Anterior cingulate cortex (tissue), 58 donors: ENCODE measurements around the gene STX16.
A peak's percentile ranks its signal among the peaks of the same experiment; 100 is the strongest.

Source experiments
- DNase-seq, 58 donors: peaks; one replicate each; lab custom pipeline; 2025; lab: John Stamatoyannopoulos, UW

Gene STX16

DNA sequence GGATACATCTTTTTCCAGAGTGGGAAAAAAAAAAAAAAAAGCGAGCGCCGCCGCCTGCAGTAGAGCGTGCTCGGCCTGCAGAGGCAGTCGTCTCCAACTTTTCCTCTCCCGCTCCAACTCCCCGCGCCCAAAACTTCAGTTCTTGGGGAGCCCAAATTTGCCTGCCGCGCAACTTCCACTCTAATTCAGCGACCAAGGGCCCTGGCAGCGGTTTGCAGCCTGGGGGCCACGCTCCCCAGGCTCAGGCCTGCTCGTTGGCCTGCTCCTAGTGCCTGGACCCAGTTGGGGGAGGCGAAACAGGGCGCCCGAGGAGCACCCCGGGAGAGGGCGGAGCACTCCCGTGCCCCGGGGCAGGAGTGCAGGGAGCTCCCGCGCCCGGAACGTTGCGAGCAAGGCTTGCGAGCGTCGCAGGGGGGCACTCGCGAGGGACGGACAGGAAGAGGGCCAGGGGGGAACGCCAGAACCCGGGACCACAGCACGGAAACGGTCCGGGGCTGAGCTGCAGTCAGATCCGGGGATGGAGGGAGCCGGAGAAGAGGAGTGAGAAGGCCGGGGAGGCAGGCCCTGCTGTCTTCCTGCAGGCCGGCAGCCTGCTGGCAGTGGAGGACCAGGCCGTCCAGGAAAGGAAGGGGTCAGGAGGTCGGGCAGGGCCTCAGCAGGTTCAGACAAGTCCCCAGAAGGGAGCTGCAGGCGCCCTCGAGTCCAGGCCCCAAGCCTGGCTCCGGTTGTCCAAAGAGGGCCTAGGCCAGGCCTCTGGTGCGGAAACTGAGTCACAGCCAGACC lies at the start of gene STX16:
Gene STX16 (plus strand): TSS at position 508 of the 783 bp plus-strand sequence. CDS start 724 bp downstream, outside the sequence.
- DNase-seq: peak; percentile 56 to 93 (median 82)

DNA sequence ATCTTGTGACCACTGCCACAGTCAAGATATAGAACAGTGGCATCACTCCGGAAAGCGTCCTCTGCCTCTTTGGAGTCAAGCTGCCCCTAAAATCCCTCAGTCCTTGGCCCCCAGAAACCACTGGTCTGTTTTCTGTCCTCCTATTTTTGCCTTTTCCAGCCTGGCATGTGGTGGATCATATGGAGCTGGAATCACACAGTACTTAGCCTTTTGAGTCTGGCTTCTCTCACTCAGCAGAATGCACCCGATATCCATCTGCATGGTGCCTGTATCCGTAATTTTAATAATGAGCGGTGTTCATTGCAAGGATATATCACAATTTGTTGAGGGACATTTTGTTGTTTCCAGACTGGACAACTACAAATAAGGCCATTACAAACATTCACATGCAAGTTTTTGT lies 49.0 kb upstream of the STX16 start:
- DNase-seq: no peak

- DNase-seq: no peak
These were observed 47.4 kb upstream of the STX16 start for GRCh38 chr20:58603721-58604120.

DNA sequence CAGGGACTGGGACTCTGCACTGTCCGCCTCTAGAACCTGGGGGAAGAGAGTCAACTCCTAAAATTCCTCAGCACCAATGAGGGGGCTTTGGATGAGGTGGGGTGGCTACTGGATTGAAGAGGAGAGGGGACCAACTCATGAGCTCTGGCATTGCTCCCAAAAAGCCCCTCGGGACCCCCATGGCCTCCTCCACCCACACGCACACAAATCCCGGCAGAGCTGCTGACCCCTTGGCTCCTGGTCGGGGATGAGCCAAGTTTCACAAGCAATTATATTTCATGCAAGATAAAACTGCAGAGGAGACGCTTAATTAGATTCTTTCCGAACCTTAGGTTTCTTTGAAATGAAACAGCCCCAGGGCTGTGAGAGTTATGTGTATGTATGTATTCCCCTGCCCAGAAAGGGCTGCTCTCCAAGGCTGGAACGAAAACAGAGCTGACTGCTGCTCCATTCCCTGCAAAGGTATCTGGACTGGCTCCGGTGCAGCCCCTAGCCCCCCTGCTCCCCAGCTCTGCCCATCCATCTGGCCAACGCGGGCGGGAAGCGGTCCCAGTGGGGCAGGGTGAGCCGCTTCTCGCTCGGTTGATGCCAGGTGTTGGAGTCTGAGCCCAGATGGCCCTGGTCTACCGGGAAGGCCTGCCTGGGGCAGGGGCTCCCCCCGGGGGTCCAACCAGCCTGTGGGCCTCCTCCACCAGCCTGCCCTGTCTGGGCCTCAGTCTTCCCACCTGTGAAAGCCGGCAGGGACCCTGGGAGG lies 46.8 kb upstream of the STX16 start:
- no peak for DNase-seq

GRCh38 chr20:58605292-58606065 lies 45.6 kb upstream of the STX16 start:
- no peak for DNase-seq

GRCh38 chr20:58606184-58606583 lies 44.9 kb upstream of the STX16 start:
- no peak for DNase-seq

GRCh38 chr20:58608096-58608840 lies 42.8 kb upstream of the STX16 start:
- no peak for DNase-seq

- no peak for DNase-seq
These were observed 42.1 kb upstream of the STX16 start for GRCh38 chr20:58609026-58609425.

DNA sequence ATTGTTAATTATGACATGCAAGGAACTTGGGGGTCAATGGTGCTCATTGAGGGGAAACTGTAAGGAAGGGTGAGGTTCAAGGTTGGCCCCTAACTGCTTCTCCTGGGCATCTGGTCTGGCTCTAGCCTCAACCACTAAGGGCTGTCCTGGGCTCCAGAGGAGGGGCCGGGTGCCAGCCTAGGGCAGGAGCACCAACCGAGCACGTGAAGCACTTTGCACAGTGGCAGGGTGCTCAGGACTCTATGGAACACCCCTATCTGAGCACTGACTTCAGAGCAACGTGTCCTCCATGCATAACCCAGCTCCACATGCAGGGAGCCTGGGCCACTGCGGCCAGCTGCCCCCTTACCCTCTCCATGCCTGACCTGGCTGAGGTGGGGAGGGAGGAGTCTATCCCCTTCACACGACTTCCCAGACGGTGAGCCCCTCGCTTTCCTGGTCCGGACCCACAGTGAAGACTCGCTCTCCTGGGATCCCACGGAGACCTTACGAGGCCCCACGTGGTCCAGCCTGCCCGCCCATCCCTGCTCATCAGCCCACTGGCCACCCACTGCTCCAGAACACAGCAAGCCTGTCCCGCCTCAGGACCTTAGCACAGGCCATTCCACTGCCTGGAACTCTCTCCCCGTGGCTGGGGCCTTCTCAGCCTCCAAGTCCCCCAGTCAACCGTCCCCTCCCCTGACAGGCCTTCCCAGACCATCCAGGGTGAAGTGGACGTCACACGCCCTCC lies 40.8 kb upstream of the STX16 start:
- no peak for DNase-seq

- no peak for DNase-seq
These were observed 40.3 kb upstream of the STX16 start for GRCh38 chr20:58610811-58611210.

DNA sequence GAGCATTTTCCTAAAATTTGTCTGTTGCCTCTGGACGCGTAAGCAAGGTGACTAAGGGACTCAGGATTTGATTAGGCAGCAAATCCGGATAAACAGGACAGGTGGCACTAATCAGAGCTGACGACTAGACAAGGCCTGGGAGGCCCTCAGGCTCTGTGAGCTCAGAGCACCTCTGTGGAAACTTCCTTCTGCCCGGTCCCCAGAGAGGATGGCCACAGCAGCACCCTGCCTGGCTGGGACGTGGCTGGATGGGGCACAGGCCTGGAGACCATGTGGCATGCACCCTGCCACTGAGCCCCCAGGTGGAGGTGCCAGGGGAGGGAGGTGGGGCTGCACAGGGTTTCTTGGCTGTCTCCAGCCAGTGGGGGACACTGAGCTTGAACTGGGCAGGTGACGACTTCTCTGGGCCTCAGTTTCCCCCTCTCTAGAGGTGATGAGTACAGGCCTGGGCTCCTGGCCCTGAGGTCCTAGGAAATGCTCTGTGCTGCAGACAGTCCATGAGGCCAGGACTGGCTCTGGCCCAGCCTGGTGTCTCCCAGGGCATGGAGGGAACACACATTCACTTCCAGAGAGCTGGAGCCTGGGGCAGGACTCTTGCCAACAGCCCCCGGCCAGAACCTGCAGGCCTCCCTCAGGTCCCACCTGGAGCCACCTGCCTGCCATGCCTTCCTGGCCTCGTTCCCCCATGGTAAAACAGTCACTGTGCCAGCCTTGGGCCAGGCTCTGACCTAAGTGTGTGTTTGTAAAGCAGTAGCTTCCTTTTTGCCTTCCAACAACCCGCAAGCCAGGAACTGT lies 39.6 kb upstream of the STX16 start:
- no peak for DNase-seq

DNA sequence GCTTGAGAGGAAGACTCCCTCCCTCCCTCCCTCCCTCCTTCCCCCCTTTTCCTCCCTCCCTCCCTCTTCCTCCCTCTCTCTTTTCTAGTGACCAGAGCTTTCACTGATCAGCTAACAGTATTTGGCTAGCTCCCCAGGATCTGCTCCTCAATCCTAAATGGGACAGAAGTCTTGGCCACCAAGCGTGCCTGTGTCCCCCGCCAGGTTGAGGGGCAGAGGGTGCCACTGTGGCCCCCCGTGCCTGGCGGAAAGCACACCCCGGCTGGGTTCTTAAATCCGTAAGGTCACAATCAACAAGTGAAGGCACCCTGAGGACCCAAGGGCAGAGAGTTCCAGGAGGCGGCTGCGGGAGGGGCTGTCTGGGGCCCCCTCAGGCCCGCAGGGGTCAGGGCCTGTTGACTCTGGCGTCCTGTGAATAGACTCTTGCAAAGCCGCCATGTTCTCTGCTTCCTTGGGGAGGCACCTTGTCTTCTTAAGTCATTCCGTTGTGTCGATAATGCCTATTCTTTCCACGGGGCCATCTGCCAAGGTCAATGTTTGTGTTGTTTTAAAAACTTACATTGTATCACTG lies 38.9 kb upstream of the STX16 start:
- DNase-seq: peak in 1 of 58 donors; percentile 35

DNA sequence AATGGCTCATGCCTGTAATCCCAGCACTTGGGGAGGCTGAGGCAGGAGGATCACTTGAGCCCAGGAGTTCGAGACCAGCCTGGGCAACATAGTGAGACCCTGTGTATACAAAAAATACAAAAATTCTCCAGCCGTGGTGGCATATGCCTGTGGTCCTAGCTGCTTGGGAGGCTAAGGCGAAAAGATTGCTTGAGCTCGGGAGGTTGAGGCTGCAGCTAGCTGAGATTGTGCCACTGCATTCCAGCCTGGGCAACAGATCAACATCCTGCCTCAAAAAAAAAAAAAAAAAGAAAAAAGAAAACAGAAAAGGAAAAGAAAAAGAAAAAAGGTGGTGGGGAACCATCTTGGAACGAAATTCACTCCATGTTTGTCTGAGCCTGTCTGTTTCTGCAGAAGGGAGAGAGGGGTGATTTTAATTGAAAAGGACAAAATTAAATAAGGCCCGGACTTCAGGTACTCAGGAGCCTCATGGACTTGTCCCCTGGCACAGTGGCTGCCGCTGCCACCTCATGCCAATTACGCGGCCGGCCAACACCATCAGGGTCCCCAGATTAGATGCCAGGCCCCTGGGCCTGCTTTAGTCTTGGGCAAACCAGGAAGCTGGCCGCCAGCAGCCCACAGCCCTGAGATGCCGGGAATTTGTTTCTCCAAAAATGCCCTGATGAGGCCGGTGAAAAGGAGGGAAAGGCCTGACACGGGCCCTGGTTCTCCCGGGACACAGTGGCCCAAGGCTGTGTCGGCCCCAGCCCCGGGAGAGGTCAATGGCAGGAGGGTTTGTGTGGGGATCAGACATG lies 37.8 kb upstream of the STX16 start:
- DNase-seq: peak in 8 of 58 donors; percentile 11 to 38 (median 20)

- no peak for DNase-seq
These were observed 36.7 kb upstream of the STX16 start for GRCh38 chr20:58614366-58614765.

DNA sequence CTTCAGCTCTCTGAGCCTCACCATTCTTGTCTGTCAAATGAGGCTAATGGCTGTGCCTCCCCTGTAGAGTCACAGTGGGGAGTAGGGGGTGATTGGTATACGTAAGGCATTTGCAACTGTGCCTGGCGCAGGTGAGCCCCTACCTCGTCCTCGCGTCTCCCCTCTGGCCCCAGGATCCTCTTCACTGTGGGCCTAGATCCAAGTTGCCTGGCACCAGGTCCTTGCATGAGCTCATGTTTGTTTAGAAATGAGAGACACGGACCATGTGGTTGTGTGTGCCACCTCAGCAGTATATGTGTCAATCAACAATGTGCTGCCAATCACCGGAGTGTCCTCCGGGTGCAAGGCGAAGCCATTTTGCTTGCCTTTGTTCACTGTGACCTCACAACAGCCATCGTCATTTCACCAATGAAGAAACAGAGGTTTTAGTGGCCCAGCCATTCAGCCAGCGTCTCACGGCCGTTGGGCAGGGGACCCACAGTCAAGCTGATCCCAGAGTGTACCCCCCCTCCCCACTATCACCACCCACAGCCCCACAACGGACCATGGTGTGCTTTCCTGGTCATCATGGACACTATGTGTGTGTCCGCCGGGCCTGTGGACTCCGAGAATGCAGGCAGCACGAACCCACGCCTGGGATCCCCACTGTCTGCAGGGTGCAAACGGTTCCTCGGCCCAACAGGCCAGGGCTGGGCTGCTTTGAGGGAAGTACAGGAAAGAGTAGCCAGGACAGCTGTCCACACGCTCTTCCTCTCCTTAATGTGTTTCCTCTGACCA lies 35.9 kb upstream of the STX16 start:
- no peak for DNase-seq

- no peak for DNase-seq
These were observed 34.7 kb upstream of the STX16 start for GRCh38 chr20:58616411-58616810.

DNA sequence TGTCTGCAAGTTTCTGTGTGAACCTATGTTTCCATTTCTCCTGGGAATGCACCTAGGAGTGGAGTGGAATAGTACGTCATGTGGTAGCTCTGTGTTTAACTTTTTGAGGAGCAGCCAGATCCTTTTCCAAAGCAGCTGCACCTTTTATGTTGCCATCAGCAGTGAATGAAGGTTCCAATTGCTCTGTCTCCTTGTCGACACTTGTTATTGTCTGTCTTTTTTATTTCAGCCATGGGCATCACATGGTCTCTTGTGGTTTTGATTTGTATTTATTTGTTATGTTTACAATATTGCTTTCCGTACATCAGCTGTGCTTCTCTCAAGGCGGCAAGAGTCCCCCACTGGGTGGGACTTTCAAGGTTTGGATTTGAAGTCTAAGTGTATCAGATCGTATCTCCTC lies 33.9 kb upstream of the STX16 start:
- no peak for DNase-seq
